GM18508 (cell line): ENCODE data around the gene HDAC4.

Source experiments
- ATAC-seq: cut with Tn5 transposase; IDR thresholded peaks from one replicate; pipeline ENCODE4 v1.9.1; 2021; ENCODE audit warnings: moderate number of reproducible peaks; ENCODE audit not compliant: insufficient read depth, unreplicated experiment

The HDAC4 gene

DNA sequence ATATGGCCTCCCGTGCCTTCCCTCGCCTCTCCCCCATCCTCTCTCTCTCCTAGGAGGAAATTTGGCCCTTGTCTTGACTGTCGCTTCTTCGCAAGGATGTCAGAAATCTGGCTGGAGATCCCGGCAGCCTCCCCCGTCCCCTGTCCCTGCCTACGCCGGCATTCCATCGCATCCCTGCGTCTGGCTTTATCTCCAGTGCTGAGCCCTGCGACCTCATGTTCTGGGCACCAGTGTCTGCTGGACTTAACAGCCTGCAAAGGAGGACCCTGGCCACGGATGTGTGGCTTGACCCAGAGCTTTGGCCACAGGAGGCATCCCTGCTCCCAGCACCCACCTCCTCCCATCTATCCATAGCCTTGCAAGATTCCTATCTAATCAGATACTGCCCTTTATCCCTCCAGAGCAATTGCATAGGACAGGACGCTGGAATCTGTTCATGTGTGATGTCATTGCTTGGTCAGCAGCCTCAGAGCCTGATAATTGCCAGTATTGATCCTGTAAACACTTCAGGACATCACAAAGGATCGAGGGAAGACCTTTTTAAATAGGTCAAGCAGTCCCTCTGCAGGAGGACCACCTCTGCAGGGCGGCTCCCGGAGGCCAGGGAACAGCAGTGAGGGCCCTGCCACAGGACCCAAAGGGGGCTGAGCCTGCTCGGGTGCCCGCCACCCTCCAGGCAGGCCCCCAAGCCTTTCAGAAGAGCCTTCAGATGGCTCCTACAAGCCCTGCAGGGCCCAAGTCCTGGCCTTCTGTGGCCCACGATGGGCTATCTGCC lies 384.7 kb downstream of the HDAC4 start:
- ATAC-seq, result no peak

GRCh38 chr2:239015218-239015900 lies 385.5 kb downstream of the HDAC4 start:
- ATAC-seq, result no peak

GRCh38 chr2:239014458-239015217 lies 386.2 kb downstream of the HDAC4 start:
- ATAC-seq, result no peak

- ATAC-seq, result no peak
Measured at GRCh38 chr2:239013678-239013976, 387.2 kb downstream of the HDAC4 start.

DNA sequence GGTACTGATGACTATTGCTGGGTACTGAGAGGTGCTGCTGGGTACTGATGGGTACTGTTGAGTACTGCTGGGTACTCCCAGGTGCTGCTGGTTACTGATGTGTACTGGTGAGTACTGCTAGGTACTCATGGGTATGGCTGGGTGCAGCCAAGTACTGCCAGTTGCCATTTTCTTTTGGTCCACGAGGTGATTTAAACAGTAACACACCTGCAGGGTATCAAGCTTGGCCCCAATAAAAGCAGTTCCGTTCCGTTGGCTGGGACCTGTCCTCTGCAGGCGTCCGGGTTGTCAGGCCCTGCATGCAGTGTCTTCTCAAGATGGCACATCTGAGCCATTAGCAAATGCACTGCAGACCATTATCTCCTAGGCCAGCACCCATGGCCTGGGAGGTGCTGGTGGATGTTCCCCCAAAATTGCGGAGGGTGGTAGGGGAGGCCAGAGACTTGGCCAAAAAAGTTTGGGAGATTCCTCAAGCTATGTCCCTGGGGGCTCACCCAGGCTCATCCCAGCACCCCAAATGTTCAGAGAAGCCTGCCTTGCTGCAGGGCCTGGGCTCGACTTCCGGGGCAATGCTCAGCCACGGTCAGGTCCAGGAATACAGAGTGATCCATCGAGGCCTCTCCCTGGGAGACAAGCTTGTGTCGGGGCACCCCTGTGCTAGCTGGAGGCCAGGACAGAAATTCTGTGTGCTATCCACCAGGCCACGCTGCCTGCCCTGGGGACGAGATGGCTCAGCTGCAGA lies 387.7 kb downstream of the HDAC4 start:
- ATAC-seq, result no peak

DNA sequence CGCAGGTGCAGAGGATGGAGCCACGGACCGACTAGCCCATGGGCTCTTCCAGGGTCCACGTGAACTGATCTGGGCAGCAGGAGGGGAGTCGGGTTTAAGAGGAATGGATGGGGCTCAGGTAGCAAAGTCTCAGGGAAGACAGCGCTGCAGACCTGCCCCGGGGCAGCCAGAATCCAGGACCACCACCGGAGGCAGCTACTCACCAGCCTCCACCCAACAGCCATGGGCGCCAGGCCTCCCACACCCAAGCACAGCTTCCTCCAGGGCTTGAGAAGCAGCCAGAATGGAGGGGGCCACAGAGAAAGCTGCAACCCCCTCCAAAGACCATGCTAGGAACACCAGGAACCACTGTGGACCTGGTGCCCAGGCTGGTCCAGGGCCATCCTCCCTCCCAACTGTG lies 388.6 kb downstream of the HDAC4 start:
- no peak for ATAC-seq

DNA sequence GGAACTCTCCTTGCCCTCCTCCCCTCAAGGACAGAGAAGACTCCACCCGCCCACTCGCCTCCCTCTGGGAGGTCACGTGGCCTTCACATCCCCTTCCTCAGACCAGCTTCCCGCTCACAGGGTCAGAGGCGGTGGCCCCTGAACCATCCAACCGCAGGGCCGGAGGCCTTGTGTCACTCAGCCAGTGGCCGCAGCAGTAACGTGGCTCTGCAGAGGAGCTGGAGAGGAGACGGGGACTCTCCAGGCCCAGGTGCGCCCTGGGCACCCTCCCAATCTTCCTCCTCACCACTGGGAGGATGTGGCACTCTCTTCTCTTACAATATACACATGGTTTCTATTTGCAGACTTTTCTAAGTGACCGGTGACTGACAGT lies 391.2 kb downstream of the HDAC4 start:
- ATAC-seq, result no peak

- no peak for ATAC-seq
Measured at GRCh38 chr2:239008677-239009588, 391.9 kb downstream of the HDAC4 start.

- no peak for ATAC-seq
Measured at GRCh38 chr2:239008004-239008403, 392.8 kb downstream of the HDAC4 start.

DNA sequence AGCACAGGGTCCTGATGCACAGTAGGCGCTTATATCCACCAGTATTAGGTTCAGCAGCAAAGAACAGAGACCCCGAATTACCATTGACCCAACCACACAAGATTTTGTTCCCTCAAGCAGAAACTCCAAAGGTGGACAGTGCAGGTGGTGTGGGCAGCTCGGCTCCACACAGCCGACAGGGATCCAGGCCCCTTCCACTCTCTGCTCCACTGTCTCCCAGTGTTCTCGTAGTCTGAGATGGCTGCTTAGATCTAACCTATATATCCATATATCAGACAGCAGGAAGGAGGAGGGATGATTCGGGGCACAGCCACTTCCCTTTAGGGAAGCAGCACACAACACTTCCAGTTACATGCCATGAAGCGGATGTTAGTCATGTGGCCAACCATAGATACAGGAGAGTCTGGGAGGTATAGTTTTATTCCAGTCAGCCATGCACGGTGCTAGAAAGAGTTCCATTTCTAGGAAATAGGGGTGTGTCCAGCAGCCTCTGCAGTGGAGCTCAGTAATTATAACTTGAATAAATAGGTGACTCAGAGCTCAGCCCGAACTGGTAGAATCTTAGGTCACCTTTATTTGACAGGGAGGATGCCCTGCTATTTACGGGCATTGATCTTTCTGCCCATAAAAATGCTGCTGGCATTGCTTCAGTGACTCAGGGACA lies 394.1 kb downstream of the HDAC4 start:
- no peak for ATAC-seq

DNA sequence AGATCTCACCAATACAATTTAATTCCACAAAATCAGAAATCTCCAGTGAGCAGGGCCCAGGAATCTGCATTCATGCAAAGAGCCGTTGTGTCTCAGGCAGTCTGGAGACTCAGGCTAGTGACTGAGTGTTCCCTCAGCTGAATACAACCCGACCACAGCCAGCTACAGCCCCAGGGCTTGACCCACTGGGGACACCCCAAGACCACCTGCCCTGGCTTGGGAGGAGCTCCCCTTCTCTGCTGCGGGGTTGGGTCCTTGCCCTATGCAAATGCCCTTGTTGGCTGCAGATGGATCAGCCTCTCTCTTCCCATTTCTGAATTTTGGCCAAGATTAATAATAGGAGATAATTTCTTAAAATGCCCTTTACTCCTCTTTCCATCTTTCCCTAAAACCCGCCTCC lies 395.2 kb downstream of the HDAC4 start:
- ATAC-seq, result no peak

- no peak for ATAC-seq
Measured at GRCh38 chr2:239004274-239005015, 396.4 kb downstream of the HDAC4 start.

GRCh38 chr2:239003624-239004273 lies 397.1 kb downstream of the HDAC4 start:
- ATAC-seq, result no peak

DNA sequence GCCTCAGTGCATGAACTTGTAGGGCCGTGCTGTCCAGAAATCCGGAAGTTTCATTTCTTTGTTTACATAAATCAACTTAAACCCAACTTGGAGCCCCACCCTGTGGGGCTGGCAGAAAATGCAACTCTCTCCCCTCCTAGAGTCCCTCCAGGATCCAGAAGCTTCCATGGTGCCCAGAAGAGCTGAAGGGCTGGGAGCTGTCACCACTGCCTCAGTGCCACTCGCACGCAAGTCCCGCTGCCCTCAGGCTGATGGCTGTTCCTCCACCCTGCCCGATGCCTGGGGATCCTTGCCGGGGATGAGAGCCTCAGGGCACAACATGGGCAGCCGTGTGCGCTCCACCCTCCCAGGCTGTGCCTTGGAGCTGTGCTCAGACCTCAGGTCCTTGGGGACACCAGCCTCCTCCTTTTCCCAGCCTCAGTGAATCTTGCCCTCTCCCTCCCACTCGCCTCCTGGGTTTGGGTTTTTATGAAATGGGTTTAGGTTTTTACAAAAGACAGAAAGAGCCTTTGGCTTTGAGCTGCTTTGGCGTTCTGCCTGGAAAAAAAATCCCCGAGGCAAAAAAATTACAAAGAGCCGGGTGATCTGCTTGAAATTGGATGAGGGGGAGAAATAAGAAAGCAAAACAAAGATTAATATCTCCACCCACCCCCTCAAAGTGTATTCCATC lies 397.7 kb downstream of the HDAC4 start:
- ATAC-seq, result no peak

DNA sequence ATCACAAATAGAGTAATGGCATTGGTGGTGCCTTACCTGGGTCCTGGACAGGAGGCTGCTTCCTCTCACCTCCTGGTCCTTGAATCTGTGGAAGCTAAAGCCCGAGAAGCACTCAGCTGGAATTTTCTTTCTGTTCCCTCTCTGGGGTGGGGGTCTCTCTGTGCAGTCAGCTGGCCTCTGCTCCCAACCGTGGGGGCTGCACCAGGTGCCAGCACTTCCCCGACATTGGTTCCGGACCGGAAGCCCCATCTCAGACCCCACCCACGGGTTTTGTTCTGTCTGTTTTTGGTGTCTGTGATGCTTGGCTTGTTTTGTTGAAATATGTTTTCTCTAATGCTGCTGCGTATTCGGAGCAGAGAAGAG lies 398.2 kb downstream of the HDAC4 start:
- ATAC-seq, result no peak

DNA sequence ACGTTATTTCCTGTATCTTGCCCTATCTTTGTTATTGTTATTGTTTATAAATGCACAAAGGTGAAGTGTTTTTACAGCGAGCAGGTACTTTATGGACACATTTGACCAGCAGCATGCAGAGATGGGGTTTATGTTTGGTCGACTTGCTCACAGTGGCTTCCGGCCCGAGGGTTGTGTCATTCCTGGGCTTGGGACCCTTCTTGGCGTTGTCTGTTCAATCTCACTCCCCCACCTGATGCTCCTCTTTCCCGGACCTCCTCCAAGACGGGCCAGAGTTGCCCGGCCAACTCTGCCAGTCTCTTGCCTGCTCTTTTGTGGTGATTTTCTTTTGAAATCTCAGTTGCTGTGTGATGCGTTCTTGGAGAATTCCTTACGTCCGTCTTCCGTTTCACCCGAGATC lies 399.0 kb downstream of the HDAC4 start:
- ATAC-seq, result no peak

DNA sequence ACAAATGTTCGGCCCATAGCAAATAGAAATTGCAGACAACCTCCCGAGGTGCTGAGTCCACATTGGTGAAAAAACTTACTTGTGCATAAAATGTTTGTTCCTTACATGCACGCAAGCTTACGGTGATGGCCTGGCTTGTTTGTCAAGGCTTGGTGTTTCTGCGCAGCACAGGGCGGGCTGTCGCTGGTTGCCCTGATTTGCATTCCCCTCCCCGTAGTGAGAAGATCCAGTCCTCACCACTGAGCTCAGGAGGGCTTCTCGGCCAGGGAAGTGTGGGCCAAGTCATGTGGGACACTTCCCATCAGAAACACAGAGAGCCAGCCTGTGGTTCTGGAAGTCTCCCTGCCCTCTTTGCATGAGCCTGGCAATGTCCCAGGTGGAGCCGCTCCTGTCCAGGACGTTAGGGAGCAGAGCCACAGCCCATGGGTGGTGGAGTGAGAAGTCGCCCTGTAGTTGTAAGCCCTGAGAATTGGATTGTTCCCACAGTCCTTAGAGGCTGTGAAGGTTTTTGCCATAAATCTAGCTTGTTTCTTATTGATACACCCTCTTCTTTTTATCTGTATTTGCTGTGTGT lies 400.2 kb downstream of the HDAC4 start:
- ATAC-seq, result no peak
